Measurements from ENCODE around the gene AFG3L2. TPM values are rescaled to one million over a fixed set of nuclear protein-coding genes. Genes with fewer than 3 reads are reported as not detected.

AFG3L2 gene
- total RNA-seq, 1 experiment from 2014 or later = 65.9 TPM

DNA sequence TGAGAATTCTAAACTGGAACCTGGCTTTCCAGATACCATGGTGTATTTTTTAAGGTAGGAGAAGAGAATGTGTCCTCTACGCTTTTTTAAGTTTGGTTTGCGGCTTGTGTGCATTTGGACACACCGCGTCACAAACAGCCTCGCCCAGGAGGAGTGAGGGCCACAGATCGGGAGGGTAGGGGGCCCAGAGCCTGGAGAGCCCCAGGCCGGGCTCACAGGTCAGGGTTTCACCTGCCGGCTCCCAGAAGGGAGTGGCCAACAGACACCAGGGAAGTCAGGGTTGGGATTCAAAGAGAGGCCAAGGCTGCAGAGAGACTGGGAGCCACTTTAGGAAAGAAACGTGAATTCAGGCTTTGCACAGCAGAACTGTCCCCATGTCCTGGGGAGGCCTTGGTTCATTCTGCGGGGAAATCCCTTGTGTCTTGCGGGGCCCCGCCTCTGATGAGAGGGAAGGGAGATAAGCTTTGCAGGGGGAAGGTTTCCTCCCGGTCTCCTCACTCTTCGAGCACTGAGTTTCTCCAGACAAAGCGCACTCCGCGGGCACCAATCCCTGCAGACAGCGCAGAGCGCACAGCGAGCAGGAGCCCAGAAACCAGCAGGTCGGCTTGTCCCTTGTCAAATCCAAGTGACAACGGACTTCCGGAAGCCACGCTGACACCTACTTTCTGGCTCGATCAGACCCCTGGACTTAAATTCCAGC, 70.9 kb downstream of the AFG3L2 start:
- Histone ChIP-seq H3K27me3 (replicated peaks) (no peaks in the 10 kb centered on the region), H3K36me3 (peaks cover 30% of the 10 kb centered on the region), H3K4me3 (peak overlapping the region; percentile 100; the same call in 1 of the 2 replicates), H3K4me1 (replicated peaks) (peaks cover 24% of the 10 kb centered on the region), H3K9me3 (replicated peaks) (peaks cover 4% of the 10 kb centered on the region; the same call in 1 of the 2 replicates), H3K27ac (no peak overlapping the region)
- DNase-seq (ENCODE audit: low read depth in 1 of 2, low spot score in 2 of 2) = no peak

DNA sequence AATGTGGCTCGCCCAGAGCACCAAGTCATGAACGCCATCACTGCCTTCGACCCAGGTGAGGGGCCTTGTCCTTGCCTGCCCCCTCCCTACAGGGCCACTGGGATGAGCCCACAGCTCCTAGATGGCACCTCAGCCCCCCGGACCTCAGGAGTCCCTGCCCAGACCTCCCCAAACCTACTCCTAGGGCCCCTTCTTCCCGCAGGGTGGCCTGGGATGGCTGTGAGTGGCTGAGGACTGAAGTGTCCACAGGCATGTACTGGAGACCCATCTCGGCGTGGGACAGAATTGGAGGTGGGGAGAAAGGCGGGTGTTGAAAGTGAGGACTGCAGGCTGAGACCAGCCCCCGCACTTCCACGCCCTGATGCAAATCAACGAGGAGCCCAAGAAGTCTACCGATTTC, 71.8 kb downstream of the AFG3L2 start:
- H3K27me3 ChIP-seq (replicated peaks) = no peaks in the 10 kb centered on the region
- peaks cover 19% of the 10 kb centered on the region for H3K4me1 ChIP-seq (replicated peaks)
- H3K4me3 ChIP-seq = no peak overlapping the region
- H3K36me3 ChIP-seq = peaks cover 22% of the 10 kb centered on the region
- H3K27ac ChIP-seq = no peak overlapping the region
- no peak for DNase-seq (ENCODE audit: low read depth in 1 of 2, low spot score in 2 of 2)
- H3K9me3 ChIP-seq (replicated peaks) = peaks cover 4% of the 10 kb centered on the region; the same call in 1 of the 2 replicates

DNA sequence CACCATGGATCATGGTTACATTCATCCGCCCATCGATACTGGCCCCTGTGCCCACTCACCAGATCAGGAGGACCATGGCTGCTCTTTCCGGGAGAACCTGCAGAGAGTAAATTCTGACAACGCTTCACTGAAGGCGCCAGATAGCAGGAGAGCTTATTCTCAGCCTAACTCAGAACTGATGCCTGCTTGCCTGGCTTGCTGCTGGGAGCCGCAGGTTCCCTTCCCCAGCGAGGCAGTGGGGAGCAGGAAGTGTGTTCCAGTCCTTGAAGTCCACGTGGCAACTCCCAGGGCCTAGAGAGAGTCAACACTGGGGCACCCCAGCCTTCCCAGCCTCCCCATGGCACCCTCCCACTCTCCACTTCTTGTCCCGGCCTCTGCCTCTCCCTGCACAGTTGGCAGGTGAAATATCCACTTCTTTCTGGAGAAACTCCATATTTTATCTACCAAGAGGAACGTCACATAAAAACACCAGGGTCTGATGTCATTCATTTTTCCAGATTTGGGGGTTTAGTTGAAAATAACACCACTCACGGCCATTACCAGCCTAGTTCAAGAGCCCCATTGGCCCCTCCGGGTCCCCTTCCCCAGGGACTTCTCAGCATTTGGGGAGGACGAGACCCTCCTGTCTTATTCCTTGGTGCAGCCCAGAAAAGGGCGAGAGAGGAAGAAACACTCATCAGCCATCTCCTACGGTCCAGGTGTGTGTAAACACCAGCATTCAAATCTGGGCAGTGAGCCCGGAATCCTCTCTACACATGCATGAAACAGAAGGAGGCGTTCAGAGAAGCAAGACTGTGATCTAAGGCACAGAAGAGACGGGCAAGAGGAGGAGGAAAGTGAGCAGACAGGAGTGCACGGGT, 72.4 kb downstream of the AFG3L2 start:
- Histone ChIP-seq H3K4me3 (no peak overlapping the region), H3K27me3 (replicated peaks) (no peaks in the 10 kb centered on the region), H3K27ac (no peak overlapping the region), H3K9me3 (replicated peaks) (peaks cover 4% of the 10 kb centered on the region; the same call in 1 of the 2 replicates), H3K4me1 (replicated peaks) (peaks cover 15% of the 10 kb centered on the region), H3K36me3 (peaks cover 15% of the 10 kb centered on the region)
- DNase-seq (ENCODE audit: low read depth in 1 of 2, low spot score in 2 of 2) = no peak

DNA sequence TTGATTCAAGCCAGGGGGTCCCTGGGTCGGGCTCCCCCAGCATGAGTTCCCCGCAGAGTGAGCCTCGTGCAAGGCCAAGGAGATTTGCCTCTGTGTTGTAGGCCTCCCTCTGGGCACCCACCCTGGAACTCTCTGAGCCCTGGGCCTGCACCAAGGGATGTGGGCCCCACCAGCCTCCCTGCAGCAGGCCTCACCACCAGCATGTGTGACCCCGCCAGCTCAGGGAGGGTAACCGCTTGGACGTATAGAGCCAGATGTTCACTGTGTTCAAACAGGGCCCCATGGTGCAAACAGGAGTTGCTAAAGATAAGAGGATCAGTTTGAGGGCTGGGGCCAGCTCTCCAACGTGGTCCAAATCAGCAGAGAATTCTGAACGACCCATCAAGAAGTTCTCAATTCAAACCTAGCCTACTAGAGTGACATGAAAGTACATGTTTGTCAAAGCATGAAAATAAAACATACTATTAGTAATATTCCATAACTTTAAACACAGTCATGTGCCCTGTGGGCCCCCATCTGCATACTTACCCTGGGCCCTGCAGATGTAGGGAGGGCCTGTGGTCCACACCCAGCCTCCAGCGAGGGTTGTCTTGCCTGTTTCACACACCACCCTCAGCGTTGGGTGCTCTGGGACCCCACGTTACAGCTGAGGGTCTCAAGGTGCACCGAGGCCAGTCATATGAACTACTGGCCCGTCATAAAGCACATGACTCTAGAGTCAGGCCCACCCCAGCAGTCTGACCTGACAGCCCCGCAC, 74.5 kb downstream of the AFG3L2 start:
- Histone ChIP-seq H3K27ac (no peak overlapping the region), H3K9me3 (replicated peaks) (no peaks in the 10 kb centered on the region), H3K36me3 (no peaks in the 10 kb centered on the region), H3K4me1 (replicated peaks) (peaks cover 15% of the 10 kb centered on the region), H3K4me3 (no peak overlapping the region), H3K27me3 (replicated peaks) (no peaks in the 10 kb centered on the region)
- no peak for DNase-seq (ENCODE audit: low read depth in 1 of 2, low spot score in 2 of 2)

DNA sequence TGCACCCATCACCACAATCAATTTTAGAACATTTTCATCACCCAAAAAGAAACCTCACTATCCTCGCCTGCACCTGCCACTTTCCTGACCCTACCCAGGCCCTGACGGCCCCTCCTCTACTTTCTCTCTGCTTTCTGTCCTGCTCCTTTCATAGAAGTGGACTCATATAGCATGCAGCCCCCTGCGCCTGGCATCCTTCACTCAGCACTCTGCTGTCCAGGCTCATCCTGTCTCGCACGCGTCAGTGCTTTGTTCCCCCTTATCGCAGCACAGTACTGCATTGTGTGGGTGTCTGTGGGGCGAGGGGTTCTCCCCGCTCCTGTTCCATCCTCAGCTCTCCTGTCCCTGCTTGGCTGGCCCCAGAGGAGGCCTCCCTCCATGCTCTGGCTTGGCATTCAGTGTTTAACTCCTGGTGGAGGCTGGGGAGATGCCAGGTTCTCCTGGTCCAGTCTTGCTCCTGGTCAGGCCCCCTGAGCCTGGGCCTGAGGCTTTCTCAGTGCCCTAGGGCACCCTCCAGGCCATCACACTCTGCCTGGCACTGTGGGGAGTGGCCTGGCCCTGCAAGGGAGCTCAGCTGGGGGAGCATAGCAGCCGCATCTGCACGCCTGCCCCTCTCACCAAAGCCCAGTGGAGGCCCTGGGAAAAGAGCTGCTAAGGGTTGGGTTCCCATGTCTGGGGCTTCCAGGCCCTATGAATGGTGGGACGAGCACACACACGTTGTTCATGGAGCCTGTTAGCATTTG, 75.6 kb downstream of the AFG3L2 start:
- H3K4me1 ChIP-seq (replicated peaks) = peaks cover 11% of the 10 kb centered on the region
- no peaks in the 10 kb centered on the region for H3K9me3 ChIP-seq (replicated peaks)
- H3K27me3 ChIP-seq (replicated peaks) = no peaks in the 10 kb centered on the region
- no peak overlapping the region for H3K4me3 ChIP-seq
- no peaks in the 10 kb centered on the region for H3K36me3 ChIP-seq
- no peak for DNase-seq (ENCODE audit: low read depth in 1 of 2, low spot score in 2 of 2)
- H3K27ac ChIP-seq = no peak overlapping the region

DNA sequence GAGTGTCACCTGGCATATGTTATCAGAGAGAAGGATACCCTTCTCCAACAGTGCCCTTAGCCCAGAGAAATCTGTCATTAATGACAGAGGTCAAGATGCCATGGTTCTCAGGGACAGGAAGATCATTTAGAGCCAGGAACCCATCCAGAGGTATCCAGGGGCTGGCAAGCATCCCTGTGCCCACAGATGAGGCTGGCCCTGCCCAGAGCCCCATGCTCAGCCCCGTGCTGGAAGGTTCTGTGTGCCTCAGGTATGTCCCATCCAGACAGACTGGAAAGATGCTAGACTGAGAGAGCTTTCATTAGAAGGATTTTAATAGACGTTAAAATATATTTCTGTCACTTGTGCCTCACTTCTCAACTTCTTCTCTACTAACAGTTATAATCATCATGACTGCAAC, 77.2 kb downstream of the AFG3L2 start:
- no peaks in the 10 kb centered on the region for H3K36me3 ChIP-seq
- no peaks in the 10 kb centered on the region for H3K27me3 ChIP-seq (replicated peaks)
- H3K4me1 ChIP-seq (replicated peaks) = peaks cover 17% of the 10 kb centered on the region
- no peak overlapping the region for H3K4me3 ChIP-seq
- no peaks in the 10 kb centered on the region for H3K9me3 ChIP-seq (replicated peaks)
- DNase-seq (ENCODE audit: low read depth in 1 of 2, low spot score in 2 of 2) = no peak
- H3K27ac ChIP-seq = no peak overlapping the region

DNA sequence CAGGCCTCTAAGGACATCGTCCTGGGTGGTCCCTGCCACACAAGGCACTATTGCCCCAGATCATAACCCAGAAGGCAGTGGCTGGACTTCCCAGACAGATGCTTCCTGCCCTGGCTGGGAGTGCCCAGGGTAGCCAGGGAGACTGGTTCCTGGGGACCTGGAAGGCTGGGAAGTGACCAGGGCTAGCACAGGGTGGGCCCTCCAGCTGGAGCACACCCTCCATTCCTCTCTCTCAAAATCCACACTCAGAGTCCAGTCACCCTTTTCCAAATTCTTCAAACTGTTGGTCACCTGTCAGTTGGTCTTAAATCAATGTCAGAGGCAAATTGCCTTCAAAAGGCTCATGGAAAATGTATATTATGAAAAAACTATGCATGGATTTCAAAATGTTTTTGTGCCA, 80.6 kb downstream of the AFG3L2 start:
- H3K4me1 ChIP-seq (replicated peaks) = peaks cover 17% of the 10 kb centered on the region
- no peaks in the 10 kb centered on the region for H3K36me3 ChIP-seq
- H3K27me3 ChIP-seq (replicated peaks) = no peaks in the 10 kb centered on the region
- H3K4me3 ChIP-seq = no peak overlapping the region
- no peak for DNase-seq (ENCODE audit: low read depth in 1 of 2, low spot score in 2 of 2)
- H3K27ac ChIP-seq = peak overlapping the region; percentile 44
- no peaks in the 10 kb centered on the region for H3K9me3 ChIP-seq (replicated peaks)

DNA sequence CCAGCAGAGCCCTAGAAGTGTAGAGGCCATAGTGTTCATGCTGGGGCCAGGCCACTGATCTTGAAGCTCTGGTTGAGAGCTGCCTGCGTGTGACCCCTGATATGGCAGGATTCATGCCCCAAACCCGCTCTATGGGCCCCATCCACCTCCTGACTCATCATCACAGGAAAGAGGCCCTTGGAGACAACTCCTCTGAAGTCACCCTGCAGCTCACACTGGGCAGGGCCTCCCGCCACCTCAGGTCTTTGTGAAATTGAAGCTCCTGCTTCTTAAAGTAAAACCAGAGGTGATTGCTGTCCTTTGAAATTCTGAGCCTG, 81.0 kb downstream of the AFG3L2 start:
- DNase-seq (ENCODE audit: low read depth in 1 of 2, low spot score in 2 of 2) = no peak
- H3K27ac ChIP-seq = peak overlapping the region; percentile 44

DNA sequence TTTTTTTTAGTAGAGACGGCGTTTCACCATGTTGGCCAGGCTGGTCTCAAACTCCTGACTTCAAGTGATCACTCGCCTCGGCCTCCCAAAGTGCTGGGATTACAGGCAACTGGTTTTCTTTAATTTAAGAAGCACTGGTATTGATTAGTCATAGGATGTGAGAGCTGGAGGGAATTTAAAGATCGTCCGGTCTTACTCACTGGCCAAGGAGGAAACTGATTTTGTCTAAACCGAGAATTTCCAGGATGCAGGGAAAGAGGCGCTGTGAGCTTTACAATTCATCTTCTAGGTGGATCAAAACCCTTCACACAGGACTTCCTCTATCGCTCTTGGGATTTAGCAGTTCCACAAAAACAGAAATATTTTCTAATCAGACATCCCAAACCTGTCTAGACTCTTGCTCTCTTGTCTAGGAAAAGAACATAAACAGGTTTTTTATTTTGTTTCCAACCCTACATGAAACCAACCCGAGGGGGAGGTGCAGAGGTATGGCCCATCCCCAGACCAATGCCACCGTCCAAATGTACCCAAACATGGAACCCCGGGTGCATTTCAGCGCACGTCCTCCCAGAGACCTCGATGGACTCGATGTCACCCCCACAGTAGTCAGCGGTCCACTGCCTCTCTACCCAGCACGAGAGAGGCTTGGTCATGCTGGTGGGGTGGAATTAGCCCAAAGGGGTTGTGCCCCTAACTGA, 81.5 kb downstream of the AFG3L2 start:
- Histone ChIP-seq H3K27ac (peak overlapping the region; percentile 44), H3K36me3 (no peaks in the 10 kb centered on the region)
- no peak for DNase-seq (ENCODE audit: low read depth in 1 of 2, low spot score in 2 of 2)

More for the DNA sequence above, 81.0 kb downstream of the AFG3L2 start:
- no peak overlapping the region for H3K4me3 ChIP-seq
- no peaks in the 10 kb centered on the region for H3K9me3 ChIP-seq (replicated peaks)
- H3K27me3 ChIP-seq (replicated peaks) = no peaks in the 10 kb centered on the region
- H3K36me3 ChIP-seq = no peaks in the 10 kb centered on the region
- peaks cover 17% of the 10 kb centered on the region for H3K4me1 ChIP-seq (replicated peaks)

DNA sequence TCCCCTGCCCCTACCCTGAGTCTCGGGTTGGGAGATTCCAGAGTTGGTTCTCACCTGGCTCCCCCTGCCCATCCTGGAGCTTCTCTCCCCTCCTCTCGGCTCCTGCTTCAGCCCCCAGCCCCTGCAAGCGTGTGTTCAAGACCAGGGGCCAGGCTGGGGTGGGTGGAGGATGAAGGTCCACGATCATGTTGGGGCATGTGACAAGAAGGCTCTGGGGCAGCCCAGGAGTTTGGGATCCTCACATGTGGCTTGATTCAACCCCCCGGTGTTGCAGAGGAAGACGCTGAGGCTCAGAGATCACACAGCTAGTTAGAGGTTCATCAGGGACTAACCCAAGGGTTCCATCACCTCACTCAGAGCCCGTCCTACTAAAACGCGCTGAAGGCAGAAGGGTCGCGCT, 83.2 kb downstream of the AFG3L2 start:
- Histone ChIP-seq H3K36me3 (no peaks in the 10 kb centered on the region), H3K27ac (no peak overlapping the region), H3K9me3 (replicated peaks) (no peaks in the 10 kb centered on the region), H3K27me3 (replicated peaks) (no peaks in the 10 kb centered on the region), H3K4me1 (replicated peaks) (peaks cover 17% of the 10 kb centered on the region), H3K4me3 (no peak overlapping the region)
- DNase-seq (ENCODE audit: low read depth in 1 of 2, low spot score in 2 of 2) = no peak

More for the DNA sequence above, 81.5 kb downstream of the AFG3L2 start:
- Histone ChIP-seq H3K4me3 (no peak overlapping the region), H3K9me3 (replicated peaks) (no peaks in the 10 kb centered on the region), H3K4me1 (replicated peaks) (peaks cover 17% of the 10 kb centered on the region), H3K27me3 (replicated peaks) (no peaks in the 10 kb centered on the region)

DNA sequence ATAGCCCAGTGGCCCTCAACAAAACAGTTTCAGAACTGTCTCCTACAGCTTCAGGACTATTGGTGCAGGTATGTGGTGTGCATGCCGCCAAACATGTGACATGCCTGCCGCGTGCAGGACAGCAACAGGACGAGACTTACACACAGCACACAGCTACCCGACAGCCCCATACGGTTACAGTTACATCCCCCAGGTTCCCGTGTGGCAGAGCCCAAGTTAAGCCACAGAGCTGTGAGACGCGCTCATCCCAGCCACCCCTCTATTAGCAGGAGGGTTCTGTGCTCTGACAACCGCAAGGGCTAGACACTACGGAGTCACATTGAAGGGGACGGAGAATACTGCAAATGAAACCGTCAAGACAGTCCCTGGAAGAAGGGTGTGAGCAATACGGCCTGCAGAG, 85.3 kb downstream of the AFG3L2 start:
- H3K27me3 ChIP-seq (replicated peaks) = no peaks in the 10 kb centered on the region
- H3K4me1 ChIP-seq (replicated peaks) = peaks cover 31% of the 10 kb centered on the region
- H3K27ac ChIP-seq = no peak overlapping the region
- no peak overlapping the region for H3K4me3 ChIP-seq
- H3K9me3 ChIP-seq (replicated peaks) = no peaks in the 10 kb centered on the region
- no peak for DNase-seq (ENCODE audit: low read depth in 1 of 2, low spot score in 2 of 2)
- H3K36me3 ChIP-seq = no peaks in the 10 kb centered on the region

DNA sequence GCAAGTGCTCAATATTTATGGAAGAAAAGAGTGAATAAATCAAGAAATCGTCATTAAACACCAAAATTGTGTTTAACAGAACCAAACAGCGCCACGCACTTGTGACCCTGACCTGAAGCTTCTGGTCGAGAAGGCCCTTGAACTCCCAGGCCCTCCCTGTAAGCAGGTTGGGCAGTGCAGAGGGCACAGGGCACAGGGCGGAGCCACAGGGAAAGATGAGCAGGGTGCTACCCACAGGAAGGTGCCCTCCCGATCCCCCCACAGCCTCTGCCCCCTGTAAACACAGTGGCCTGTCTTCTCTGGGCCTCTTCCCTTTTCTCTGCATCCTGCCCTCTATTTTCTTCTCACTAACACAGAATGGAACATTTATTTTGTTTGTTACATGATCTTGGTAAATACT, 85.9 kb downstream of the AFG3L2 start:
- no peaks in the 10 kb centered on the region for H3K9me3 ChIP-seq (replicated peaks)
- peaks cover 26% of the 10 kb centered on the region for H3K4me1 ChIP-seq (replicated peaks)
- H3K27me3 ChIP-seq (replicated peaks) = no peaks in the 10 kb centered on the region
- H3K4me3 ChIP-seq = no peak overlapping the region
- H3K36me3 ChIP-seq = no peaks in the 10 kb centered on the region
- DNase-seq (ENCODE audit: low read depth in 1 of 2, low spot score in 2 of 2) = no peak
- H3K27ac ChIP-seq = no peak overlapping the region

DNA sequence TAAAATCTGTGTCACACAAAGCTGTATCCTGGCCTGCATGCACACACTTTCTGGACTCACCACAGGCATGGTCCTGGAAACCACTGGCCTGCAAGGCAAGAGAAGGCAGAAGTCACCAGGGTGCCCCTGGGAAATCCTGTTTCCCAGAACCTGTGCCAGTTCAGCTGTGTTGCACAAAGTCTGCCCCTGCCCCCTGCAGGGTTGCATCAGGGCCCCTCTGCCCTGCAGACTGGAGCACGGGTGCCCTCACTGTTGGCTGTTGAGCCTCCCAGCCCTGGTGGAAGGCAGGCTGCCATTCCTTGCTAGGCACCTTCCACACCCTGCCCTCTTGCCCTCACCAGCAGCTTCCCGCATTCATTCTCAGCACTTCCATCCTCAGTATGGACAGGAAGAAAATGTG, 86.9 kb downstream of the AFG3L2 start:
- Histone ChIP-seq H3K4me3 (no peak overlapping the region), H3K27me3 (replicated peaks) (no peaks in the 10 kb centered on the region), H3K4me1 (replicated peaks) (peaks cover 18% of the 10 kb centered on the region), H3K36me3 (no peaks in the 10 kb centered on the region), H3K27ac (no peak overlapping the region), H3K9me3 (replicated peaks) (no peaks in the 10 kb centered on the region)
- DNase-seq (ENCODE audit: low read depth in 1 of 2, low spot score in 2 of 2) = no peak

All from SJSA1 (cell line).